MM.1S (cell line): ENCODE measurements around the gene RBM47.

ENCODE experiments used
- DNase-seq: peaks from one replicate; pipeline ENCODE4 v3.0.0-alpha.2; 2015
- H2AFZ ChIP-seq: fragments of 300-600 bp; sonication (generic); 2 replicates; pipeline ENCODE4 v1.6.0; 2016; ENCODE audit warnings: antibody characterized with exemption, low read length
- H3F3A ChIP-seq: fragments of 300-600 bp; sonication (generic); 2 replicates; pipeline ENCODE4 v1.6.1; 2016; ENCODE audit warnings: mild to moderate bottlenecking, antibody characterized with exemption, low read length, moderate library complexity, mixed read lengths; ENCODE audit not compliant: insufficient read depth
- H3K27ac ChIP-seq: fragments of 300-600 bp; sonication (generic); 2 replicates; pipeline ENCODE4 v1.5.1; 2016; ENCODE audit warnings: mild to moderate bottlenecking, low read length
- H3K27me3 ChIP-seq: fragments of 300-600 bp; sonication (generic); replicated peaks from 2 replicates; pipeline ENCODE4 v1.6.0; 2016; ENCODE audit warnings: low read length; ENCODE audit not compliant: insufficient read depth
- H3K36me3 ChIP-seq: fragments of 300-600 bp; sonication (generic); replicated peaks from 2 replicates; pipeline ENCODE4 v1.6.1; 2016; ENCODE audit warnings: mild to moderate bottlenecking, low read length, mixed read lengths; ENCODE audit not compliant: insufficient read depth
- H3K4me1 ChIP-seq: fragments of 300-600 bp; sonication (generic); 2 replicates; pipeline ENCODE4 v1.6.1; 2016; ENCODE audit warnings: low read length, mixed read lengths
- H3K4me2 ChIP-seq: fragments of 300-600 bp; sonication (generic); 2 replicates; pipeline ENCODE4 v1.6.0; 2016; ENCODE audit warnings: low read depth, low read length
- H3K4me3 ChIP-seq: fragments of 300-600 bp; sonication (generic); 2 replicates; pipeline ENCODE4 v1.5.1; 2016; ENCODE audit warnings: low read length, mixed read lengths
- H3K79me2 ChIP-seq: fragments of 300-600 bp; sonication (generic); 2 replicates; pipeline ENCODE4 v1.6.1; 2016; ENCODE audit warnings: mixed run types, low read length, mixed read lengths
- H3K9ac ChIP-seq: fragments of 300-600 bp; sonication (generic); 2 replicates; pipeline ENCODE4 v1.6.1; 2016; ENCODE audit warnings: low read length, mixed read lengths
- H3K9me2 ChIP-seq: fragments of 300-600 bp; sonication (generic); replicated peaks from 2 replicates; pipeline ENCODE4 v1.6.1; 2016; ENCODE audit warnings: mild to moderate bottlenecking, low read length, mixed read lengths; ENCODE audit not compliant: insufficient read depth
- H3K9me3 ChIP-seq: fragments of 300-600 bp; sonication (generic); replicated peaks from 2 replicates; pipeline ENCODE4 v1.6.1; 2016; ENCODE audit warnings: mild to moderate bottlenecking, low read length, mixed read lengths; ENCODE audit not compliant: insufficient read depth
- H4K20me1 ChIP-seq: fragments of 300-600 bp; sonication (generic); 2 replicates; pipeline ENCODE4 v1.6.1; 2016; ENCODE audit warnings: mild to moderate bottlenecking, low read length, moderate library complexity, mixed read lengths; ENCODE audit not compliant: insufficient read depth
- EZH2 ChIP-seq: fragments of 300-600 bp; sonication (generic); optimal IDR thresholded peaks from 2 replicates; pipeline ENCODE3; 2017; ENCODE audit warnings: low read depth, mild to moderate bottlenecking, antibody characterized with exemption, low read length, mixed read lengths
- EZH2phosphoT487 ChIP-seq: fragments of 300-600 bp; sonication (generic); IDR thresholded peaks from 2 replicates; pipeline ENCODE4 v1.6.1; 2018; ENCODE audit warnings: antibody characterized with exemption, low read length
- TF ChIP-seq, protein P1 (sequence below): fragments of 300-600 bp; sonication (generic); IDR thresholded peaks from 2 replicates; pipeline ENCODE4 v1.5.1; 2016; ENCODE audit warnings: antibody characterized with exemption, low read length, mixed read lengths

The RBM47 gene

DNA sequence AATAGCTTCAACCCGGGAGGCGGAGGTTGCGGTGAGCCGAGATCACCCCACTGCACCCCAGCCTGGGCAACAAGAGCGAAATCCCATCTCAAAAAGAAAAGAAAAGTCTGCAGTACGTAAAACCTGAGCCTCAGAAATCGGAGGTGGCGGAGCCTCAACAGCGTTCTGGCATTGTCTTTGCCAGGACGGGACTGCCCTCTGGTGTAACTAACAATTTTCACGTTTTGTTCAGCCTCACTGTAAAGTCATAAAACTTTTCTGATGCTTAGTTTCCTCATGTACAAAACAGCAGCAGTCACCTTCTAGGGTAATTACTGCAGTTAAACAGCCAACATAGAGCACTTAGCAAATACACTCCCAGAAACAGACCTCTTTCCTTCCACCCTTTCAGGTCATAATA is 121.7 kb downstream of the RBM47 start:
- peaks cover 11% of the 10 kb centered on the region for H3K4me1 ChIP-seq
- H3K27ac ChIP-seq, result no peak overlapping the region
- peaks cover 78% of the 10 kb centered on the region for H3K79me2 ChIP-seq

DNA sequence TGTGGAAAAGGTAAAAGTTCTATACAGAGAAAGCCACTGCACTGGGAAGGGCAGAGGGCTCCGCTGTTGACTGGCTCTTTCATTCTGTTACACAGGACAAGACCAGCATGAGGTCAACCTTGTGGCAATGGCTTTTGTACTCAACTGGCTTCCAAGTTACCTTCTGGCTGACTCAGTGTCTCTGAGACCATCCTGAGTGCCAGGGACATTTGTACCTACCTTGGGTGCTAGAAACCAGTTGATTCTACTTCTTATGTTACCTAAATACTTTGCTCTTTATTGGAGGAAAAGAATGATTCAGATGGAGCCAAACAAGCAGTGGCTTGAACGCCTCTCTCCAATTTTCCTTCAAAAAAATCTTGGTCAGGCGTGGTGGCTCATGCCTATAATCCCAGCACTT is 123.2 kb downstream of the RBM47 start:
- Histone ChIP-seq H3K27me3 (no peaks in the 10 kb centered on the region), H3K9me2 (no peaks in the 10 kb centered on the region), H3K4me2 (no peak overlapping the region), H3K79me2 (peaks cover 80% of the 10 kb centered on the region), H3K4me1 (peaks cover 14% of the 10 kb centered on the region), H3K4me3 (no peak overlapping the region), H3K9me3 (no peaks in the 10 kb centered on the region), H3K27ac (no peak overlapping the region), H3K36me3 (no peaks in the 10 kb centered on the region), H3F3A (peaks cover 8% of the 10 kb centered on the region), H3K9ac (no peak overlapping the region), H2AFZ (no peak overlapping the region), H4K20me1 (no peaks in the 10 kb centered on the region)
- TF ChIP-seq, protein P1, sequence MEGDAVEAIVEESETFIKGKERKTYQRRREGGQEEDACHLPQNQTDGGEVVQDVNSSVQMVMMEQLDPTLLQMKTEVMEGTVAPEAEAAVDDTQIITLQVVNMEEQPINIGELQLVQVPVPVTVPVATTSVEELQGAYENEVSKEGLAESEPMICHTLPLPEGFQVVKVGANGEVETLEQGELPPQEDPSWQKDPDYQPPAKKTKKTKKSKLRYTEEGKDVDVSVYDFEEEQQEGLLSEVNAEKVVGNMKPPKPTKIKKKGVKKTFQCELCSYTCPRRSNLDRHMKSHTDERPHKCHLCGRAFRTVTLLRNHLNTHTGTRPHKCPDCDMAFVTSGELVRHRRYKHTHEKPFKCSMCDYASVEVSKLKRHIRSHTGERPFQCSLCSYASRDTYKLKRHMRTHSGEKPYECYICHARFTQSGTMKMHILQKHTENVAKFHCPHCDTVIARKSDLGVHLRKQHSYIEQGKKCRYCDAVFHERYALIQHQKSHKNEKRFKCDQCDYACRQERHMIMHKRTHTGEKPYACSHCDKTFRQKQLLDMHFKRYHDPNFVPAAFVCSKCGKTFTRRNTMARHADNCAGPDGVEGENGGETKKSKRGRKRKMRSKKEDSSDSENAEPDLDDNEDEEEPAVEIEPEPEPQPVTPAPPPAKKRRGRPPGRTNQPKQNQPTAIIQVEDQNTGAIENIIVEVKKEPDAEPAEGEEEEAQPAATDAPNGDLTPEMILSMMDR, result no peak
- TF ChIP-seq EZH2phosphoT487 (no peak), EZH2 (no peak)
- no peak for DNase-seq

More for the DNA sequence above, 121.7 kb downstream of the RBM47 start:
- Histone ChIP-seq H3K4me2 (no peak overlapping the region), H3K9ac (no peak overlapping the region), H3F3A (peaks cover 8% of the 10 kb centered on the region), H2AFZ (no peak overlapping the region), H3K9me2 (no peaks in the 10 kb centered on the region), H3K27me3 (no peaks in the 10 kb centered on the region), H3K4me3 (no peak overlapping the region), H3K36me3 (no peaks in the 10 kb centered on the region), H4K20me1 (no peaks in the 10 kb centered on the region), H3K9me3 (no peaks in the 10 kb centered on the region)
- no peak for DNase-seq
- TF ChIP-seq, protein P1, result no peak

DNA sequence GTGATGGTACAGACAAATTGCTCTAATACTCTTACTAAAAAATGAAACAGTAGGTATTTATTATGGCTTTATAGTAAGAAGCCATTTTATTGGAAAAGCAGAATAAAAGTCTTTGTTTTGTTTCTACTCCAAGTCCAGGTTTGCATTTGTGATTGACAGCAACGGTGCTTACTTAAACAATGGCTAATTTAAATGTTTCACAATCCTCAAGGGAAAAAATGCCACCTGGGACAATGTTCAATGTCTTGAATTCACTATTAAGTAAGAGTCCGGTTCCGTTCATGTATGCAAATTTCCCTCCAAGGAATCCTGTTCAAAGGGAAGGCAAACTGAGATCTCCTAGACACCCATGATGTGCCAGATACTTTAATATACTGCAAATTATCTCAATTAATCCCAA is 123.6 kb downstream of the RBM47 start:
- Histone ChIP-seq H3F3A (peaks cover 8% of the 10 kb centered on the region), H3K27me3 (no peaks in the 10 kb centered on the region), H3K36me3 (no peaks in the 10 kb centered on the region), H2AFZ (no peak overlapping the region), H3K4me2 (no peak overlapping the region), H3K9ac (no peak overlapping the region), H3K79me2 (peaks cover 80% of the 10 kb centered on the region), H3K27ac (no peak overlapping the region), H3K4me3 (no peak overlapping the region), H4K20me1 (no peaks in the 10 kb centered on the region), H3K9me2 (no peaks in the 10 kb centered on the region), H3K4me1 (peaks cover 14% of the 10 kb centered on the region), H3K9me3 (no peaks in the 10 kb centered on the region)
- TF ChIP-seq EZH2phosphoT487, result no peak
- no peak for TF ChIP-seq EZH2
- TF ChIP-seq, protein P1, result no peak
- no peak for DNase-seq
